ENCODE measurements around the gene SLC22A7.

SLC22A7 gene

DNA sequence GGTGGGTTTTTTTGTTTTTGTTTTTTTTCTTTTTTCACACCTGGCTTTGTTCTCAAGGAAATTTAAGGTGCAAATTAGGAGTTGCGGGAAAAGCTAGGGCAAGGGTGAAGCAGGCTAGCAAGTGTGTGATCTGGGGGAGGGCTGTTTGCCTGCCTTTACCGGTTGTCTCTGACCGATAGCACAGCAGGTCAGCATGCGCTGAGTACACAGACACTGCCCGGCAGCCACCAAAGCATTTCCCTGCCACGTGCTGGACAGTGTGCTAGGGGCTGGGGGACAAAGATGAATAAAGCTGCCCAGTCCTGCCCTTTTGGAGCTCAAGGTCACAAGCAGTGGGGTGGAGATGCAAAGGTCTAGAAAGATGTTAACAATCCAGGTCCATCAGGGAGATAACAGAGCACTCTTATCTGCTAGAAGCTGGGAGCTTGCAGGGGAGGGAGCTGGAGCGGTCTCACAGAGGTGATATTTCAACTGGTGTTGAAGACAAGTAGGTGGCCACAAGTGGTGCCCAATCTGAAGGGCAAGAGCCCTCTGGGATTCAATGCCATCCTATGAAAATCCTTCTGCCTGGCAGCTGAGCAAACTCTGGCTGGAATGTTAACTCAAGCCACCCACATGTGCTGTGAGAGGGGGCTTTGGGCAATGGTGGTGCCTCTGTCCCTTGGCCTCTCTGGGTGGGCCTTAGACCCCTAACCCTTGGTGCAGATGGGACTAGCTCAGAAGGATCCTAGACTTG lies 30.3 kb upstream of the SLC22A7 start:
- DNase-seq (ENCODE audit: insufficient read length, low spot score) (no peak), FAIRE-seq (no peak)
- TF ChIP-seq, protein P1, sequence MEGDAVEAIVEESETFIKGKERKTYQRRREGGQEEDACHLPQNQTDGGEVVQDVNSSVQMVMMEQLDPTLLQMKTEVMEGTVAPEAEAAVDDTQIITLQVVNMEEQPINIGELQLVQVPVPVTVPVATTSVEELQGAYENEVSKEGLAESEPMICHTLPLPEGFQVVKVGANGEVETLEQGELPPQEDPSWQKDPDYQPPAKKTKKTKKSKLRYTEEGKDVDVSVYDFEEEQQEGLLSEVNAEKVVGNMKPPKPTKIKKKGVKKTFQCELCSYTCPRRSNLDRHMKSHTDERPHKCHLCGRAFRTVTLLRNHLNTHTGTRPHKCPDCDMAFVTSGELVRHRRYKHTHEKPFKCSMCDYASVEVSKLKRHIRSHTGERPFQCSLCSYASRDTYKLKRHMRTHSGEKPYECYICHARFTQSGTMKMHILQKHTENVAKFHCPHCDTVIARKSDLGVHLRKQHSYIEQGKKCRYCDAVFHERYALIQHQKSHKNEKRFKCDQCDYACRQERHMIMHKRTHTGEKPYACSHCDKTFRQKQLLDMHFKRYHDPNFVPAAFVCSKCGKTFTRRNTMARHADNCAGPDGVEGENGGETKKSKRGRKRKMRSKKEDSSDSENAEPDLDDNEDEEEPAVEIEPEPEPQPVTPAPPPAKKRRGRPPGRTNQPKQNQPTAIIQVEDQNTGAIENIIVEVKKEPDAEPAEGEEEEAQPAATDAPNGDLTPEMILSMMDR (IDR thresholded peaks at IDR 0.05; ENCODE audit: insufficient read depth, missing control alignments): no peak

DNA sequence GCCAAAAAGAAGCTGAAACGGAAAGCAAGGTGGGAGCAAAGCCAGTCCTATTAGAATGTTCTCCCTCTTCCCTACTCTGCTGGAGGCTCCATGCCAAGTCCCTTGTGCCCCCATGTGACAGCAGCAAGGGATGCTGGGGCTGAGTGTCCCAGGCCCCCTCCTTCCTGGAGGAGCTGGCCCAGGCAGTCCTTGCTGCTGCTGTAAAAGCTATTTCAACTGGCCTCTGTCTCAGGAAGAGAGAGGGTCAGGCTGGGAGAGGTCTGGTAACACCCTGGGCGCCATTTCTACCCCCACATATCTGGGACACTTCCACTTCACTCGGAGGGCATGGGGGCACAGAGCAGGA lies 29.7 kb upstream of the SLC22A7 start:
- TF ChIP-seq, protein P1 (IDR thresholded peaks at IDR 0.05; ENCODE audit: insufficient read depth, missing control alignments): no peak
- no peak for FAIRE-seq
- DNase-seq (ENCODE audit: insufficient read length, low spot score): no peak

DNA sequence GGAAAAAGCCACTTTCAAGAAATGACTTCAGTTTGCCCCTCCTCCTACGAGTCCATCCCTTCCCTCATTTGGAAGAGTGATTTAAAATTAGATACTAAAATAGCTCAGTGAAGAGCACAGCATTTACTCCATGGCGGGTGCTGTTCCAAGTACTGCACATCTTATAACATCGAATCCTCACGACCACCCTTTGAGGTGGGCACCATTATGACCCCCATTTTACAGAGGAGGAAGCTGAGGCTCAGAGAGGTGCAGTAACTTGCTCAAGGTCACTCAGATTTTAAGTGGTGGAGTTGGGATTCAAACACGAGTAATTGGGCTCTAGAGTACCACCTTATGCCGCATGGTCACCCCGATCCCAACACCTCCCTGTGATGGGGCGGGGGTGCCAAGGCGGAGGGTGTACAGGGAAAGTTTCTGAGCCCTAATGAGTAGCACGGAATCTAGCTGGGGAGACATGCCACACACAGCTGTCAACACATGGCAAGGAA lies 29.2 kb upstream of the SLC22A7 start:
- TF ChIP-seq, protein P1 (IDR thresholded peaks at IDR 0.05; ENCODE audit: insufficient read depth, missing control alignments): no peak
- FAIRE-seq (no peak), DNase-seq (ENCODE audit: insufficient read length, low spot score) (no peak)

DNA sequence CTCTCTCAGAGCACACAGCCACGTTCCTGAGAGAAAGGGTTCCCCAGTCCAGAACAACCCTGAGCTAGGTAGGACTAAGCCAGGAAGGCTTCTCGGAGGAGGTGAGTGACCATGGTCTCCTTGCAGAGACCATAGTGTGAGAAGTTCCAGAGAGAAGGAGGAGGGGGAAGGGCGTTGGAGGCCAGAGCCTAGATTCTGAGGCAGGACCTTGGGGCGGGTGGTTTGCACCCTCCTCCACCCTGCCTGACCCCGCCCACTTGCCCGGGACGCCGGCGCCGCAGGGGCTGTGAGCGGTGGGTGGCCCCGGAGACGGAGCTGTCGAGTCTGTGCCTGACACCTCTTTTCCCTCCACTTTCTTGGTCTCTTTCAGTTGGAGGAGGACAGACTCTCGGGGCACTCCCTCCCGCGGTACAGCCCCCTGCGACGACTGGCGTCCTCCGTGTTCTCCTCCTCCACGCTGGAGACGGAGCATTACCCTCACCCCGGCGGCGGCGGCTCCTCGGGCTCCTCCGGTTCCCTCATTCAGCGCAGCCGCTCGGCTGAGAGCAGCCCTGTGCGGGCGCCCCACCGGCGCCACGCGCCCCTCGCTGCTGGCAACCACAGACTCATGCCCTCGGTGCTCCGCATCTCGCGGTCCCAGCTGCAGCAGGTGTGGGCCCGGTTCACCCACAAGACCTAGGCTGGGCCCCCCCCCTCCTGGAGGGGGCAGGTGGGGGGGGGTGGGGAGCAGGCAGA lies 28.6 kb upstream of the SLC22A7 start:
- TF ChIP-seq, protein P1 (IDR thresholded peaks at IDR 0.05; ENCODE audit: insufficient read depth, missing control alignments): no peak
- FAIRE-seq (no peak), DNase-seq (ENCODE audit: insufficient read length, low spot score) (no peak)

DNA sequence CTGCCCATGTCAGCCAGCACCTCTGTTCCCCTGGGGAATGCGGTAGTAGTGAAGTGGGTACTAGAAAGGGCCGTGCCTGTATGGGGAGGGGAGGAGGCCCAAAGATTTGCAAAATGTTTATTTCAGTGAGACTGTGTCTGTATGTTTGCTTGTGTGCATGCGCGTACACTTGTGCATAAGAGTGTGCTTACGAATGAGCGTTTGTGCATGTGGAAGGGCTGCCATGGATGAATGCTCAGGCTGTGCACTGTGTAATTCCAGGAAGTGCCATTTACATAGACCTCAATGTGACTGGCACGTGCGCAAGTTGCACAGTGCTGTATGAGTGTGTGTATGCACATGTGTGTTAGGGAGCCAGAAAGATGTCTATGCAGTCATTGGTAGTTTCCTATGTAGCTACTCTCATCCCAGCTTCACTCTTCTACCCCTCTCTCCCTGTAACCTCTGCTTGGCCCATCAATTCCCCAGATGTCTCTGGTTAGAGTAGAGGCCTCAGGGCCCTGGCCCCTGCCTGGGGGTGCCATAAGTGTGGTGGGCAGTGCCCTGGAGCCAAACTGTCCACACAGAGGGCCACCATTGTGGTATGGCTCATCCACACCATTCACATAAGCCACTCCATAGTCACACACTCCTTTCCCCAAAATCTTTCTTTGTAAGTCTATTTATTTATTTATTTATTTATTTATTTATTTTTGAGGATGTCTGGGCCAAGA lies 26.8 kb upstream of the SLC22A7 start:
- no peak for FAIRE-seq
- TF ChIP-seq, protein P1 (IDR thresholded peaks at IDR 0.05; ENCODE audit: insufficient read depth, missing control alignments): no peak
- DNase-seq (ENCODE audit: insufficient read length, low spot score): no peak

DNA sequence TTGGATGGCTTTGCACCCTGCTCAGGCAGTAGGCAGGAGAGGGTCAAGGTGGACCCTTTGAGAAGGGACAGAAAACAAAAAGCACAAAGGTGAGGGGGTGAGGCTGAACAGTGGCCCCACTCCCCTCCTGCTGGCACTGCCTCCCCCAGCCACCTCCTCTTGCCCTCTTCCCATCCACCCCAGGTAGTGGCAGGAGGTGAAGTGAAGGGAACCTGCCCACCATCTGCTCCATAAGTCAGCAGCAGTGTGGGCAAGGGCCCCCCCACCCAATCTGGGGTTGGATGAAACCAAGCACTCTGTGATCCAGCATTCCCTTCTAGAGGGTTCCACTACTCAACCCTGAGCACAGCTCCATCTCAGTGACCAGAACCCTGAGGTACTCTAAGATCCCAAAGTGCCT lies 26.1 kb upstream of the SLC22A7 start:
- no peak for FAIRE-seq
- TF ChIP-seq, protein P1 (IDR thresholded peaks at IDR 0.05; ENCODE audit: insufficient read depth, missing control alignments): no peak

More for the DNA sequence above, 26.1 kb upstream of the SLC22A7 start:
- no peak for DNase-seq (ENCODE audit: insufficient read length, low spot score)

Measured in D721Med (cell line).